HEK293 (cell line): ENCODE data around the gene SYNDIG1.

ENCODE experiments used
- BCL11B ChIP-seq: fragments of 450-650 bp; formaldehyde crosslinking; IDR thresholded peaks from 2 replicates; pipeline ENCODE4 v1.5.1; 2016; ENCODE audit warnings: low read depth, missing biosample characterization, missing genetic modification characterization
- GLIS2 ChIP-seq: fragments of 450-650 bp; formaldehyde crosslinking; IDR thresholded peaks from 2 replicates; pipeline ENCODE4 v1.5.1; 2016; ENCODE audit warnings: missing biosample characterization, missing genetic modification characterization
- ZNF416 ChIP-seq: fragments of 450-650 bp; formaldehyde crosslinking; IDR thresholded peaks from 2 replicates; pipeline ENCODE4 v1.5.1; 2016; ENCODE audit warnings: missing biosample characterization, missing genetic modification characterization
- TF ChIP-seq, protein P1 (sequence below): fragments of 450-650 bp; formaldehyde crosslinking; IDR thresholded peaks from 2 replicates; pipeline ENCODE4 v1.5.1; 2016; ENCODE audit warnings: missing biosample characterization, missing genetic modification characterization, low read depth
- TF ChIP-seq, protein P2 (sequence below): fragments of 450-650 bp; formaldehyde crosslinking; IDR thresholded peaks from 2 replicates; pipeline ENCODE4 v1.5.1; 2016; ENCODE audit warnings: missing biosample characterization, missing genetic modification characterization
- TF ChIP-seq, protein P3 (sequence below): fragments of 450-650 bp; formaldehyde crosslinking; IDR thresholded peaks from 2 replicates; pipeline ENCODE4 v1.5.1; 2016; ENCODE audit warnings: missing biosample characterization, missing genetic modification characterization

DNA sequence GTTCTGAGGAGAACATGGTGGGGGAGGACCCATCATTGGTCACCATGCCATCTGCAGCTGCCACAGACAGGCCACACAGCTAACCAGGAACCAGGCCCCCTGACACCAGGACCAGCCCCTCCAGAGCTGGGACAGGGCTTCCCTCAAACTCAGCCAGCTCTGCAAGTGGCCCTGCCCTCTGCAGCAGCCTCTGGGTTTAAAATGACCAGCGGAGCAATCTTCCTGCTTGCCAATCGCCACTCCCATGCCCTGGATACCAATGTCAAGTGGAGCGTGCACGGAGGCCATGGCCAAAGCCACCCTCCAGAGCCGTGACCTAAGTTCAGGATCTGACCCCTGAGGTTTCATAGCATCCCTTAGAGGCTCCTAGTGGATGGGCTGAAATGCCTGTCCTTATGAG, 199.4 kb downstream of the SYNDIG1 start:
- TF ChIP-seq ZNF416 (tag by site-specific recombination) = no peak
- TF ChIP-seq, protein P1, sequence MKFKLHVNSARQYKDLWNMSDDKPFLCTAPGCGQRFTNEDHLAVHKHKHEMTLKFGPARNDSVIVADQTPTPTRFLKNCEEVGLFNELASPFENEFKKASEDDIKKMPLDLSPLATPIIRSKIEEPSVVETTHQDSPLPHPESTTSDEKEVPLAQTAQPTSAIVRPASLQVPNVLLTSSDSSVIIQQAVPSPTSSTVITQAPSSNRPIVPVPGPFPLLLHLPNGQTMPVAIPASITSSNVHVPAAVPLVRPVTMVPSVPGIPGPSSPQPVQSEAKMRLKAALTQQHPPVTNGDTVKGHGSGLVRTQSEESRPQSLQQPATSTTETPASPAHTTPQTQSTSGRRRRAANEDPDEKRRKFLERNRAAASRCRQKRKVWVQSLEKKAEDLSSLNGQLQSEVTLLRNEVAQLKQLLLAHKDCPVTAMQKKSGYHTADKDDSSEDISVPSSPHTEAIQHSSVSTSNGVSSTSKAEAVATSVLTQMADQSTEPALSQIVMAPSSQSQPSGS (tag by site-specific recombination) = no peak
- no peak for TF ChIP-seq GLIS2 (tag by site-specific recombination)
- TF ChIP-seq, protein P2, sequence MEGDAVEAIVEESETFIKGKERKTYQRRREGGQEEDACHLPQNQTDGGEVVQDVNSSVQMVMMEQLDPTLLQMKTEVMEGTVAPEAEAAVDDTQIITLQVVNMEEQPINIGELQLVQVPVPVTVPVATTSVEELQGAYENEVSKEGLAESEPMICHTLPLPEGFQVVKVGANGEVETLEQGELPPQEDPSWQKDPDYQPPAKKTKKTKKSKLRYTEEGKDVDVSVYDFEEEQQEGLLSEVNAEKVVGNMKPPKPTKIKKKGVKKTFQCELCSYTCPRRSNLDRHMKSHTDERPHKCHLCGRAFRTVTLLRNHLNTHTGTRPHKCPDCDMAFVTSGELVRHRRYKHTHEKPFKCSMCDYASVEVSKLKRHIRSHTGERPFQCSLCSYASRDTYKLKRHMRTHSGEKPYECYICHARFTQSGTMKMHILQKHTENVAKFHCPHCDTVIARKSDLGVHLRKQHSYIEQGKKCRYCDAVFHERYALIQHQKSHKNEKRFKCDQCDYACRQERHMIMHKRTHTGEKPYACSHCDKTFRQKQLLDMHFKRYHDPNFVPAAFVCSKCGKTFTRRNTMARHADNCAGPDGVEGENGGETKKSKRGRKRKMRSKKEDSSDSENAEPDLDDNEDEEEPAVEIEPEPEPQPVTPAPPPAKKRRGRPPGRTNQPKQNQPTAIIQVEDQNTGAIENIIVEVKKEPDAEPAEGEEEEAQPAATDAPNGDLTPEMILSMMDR (tag by site-specific recombination) = no peak
- TF ChIP-seq, protein P3, sequence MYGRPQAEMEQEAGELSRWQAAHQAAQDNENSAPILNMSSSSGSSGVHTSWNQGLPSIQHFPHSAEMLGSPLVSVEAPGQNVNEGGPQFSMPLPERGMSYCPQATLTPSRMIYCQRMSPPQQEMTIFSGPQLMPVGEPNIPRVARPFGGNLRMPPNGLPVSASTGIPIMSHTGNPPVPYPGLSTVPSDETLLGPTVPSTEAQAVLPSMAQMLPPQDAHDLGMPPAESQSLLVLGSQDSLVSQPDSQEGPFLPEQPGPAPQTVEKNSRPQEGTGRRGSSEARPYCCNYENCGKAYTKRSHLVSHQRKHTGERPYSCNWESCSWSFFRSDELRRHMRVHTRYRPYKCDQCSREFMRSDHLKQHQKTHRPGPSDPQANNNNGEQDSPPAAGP (tag by site-specific recombination) = no peak
- TF ChIP-seq BCL11B (tag by site-specific recombination) = no peak
